Measurements from ENCODE around the gene SLC48A1. TPM values are rescaled to one million over a fixed set of nuclear protein-coding genes. Genes with fewer than 3 reads are reported as not detected.

SLC48A1 gene
- polyA plus RNA-seq, 1 donor (not counting 4 experiments of a cell fraction or from before 2014, with no cell fraction given), result 8.1 TPM

- dilution Hi-C loops (cut with MboI; ENCODE audit: extremely low pct_ligation_motif_present, low sequenced_read_pairs), result no loop called here
- Histone ChIP-seq H3K79me2 (ENCODE audit: control insufficient read depth, insufficient read depth, low read length) (no peaks in the 10 kb centered on the region), H3K36me3 (ENCODE audit: control insufficient read depth in 2 of 2, extremely low read depth in 1 of 2, insufficient read depth in 2 of 2, low read length in 2 of 2) (peaks cover 0 to 5% of the 10 kb centered on the region in 2 experiments), H2AFZ (ENCODE audit: control insufficient read depth, low read length) (no peak overlapping the region), H3K9ac (ENCODE audit: control insufficient read depth, extremely low read depth, insufficient read depth, low read length) (no peak overlapping the region), H3K27ac (ENCODE audit: control insufficient read depth, insufficient read depth, low read length) (no peak overlapping the region), H3K4me1 (ENCODE audit: control insufficient read depth, extremely low read depth, insufficient read depth, low read length) (peaks cover 2% of the 10 kb centered on the region), H3K4me2 (ENCODE audit: control insufficient read depth, extremely low read depth, insufficient read depth, low read depth, low read length) (no peak overlapping the region), H3K9me1 (ENCODE audit: control insufficient read depth, extremely low read depth, insufficient read depth, low read length) (no peaks in the 10 kb centered on the region), H3K9me3 (ENCODE audit: control insufficient read depth, low read depth, low read length) (no peaks in the 10 kb centered on the region), H3K4me3 (ENCODE audit: control insufficient read depth in 2 of 3, extremely low read depth in 1 of 3, insufficient read depth in 2 of 3, low read depth in 1 of 3, low read length in 3 of 3) (no peak overlapping the region), H3K27me3 (ENCODE audit: control insufficient read depth, extremely low read depth, insufficient read depth, low read length) (no peaks in the 10 kb centered on the region), H4K20me1 (ENCODE audit: control insufficient read depth, extremely low read depth, insufficient read depth, low read length) (no peaks in the 10 kb centered on the region)
- TF ChIP-seq EZH2 (IDR thresholded peaks at IDR 0.05; ENCODE audit: low read length) (no peak), CTCF (optimal IDR thresholded peaks at IDR 0.05 in 1 of 3, IDR thresholded peaks at IDR 0.05 in 1 of 3, conservative IDR thresholded peaks at IDR 0.05 in 1 of 3; ENCODE audit: extremely low read depth in 1 of 3, insufficient read depth in 2 of 3, low read length in 3 of 3) (no peak)
- FAIRE-seq (no peak), DNase-seq (ENCODE audit: low read depth, low spot score) (no peak)
These were observed 40.5 kb upstream of the SLC48A1 start for GRCh38 chr12:47732504-47732903.

GRCh38 chr12:47733142-47733541 lies 39.9 kb upstream of the SLC48A1 start:
- dilution Hi-C loops (cut with MboI; ENCODE audit: extremely low pct_ligation_motif_present, low sequenced_read_pairs), result no loop called here
- peaks cover 2% of the 10 kb centered on the region for H3K4me1 ChIP-seq (ENCODE audit: control insufficient read depth, extremely low read depth, insufficient read depth, low read length)

More at GRCh38 chr12:47733142-47733541, 39.9 kb upstream of the SLC48A1 start:
- H2AFZ ChIP-seq (ENCODE audit: control insufficient read depth, low read length), result no peak overlapping the region
- TF ChIP-seq EZH2 (IDR thresholded peaks at IDR 0.05; ENCODE audit: low read length) (no peak), CTCF (optimal IDR thresholded peaks at IDR 0.05 in 1 of 3, IDR thresholded peaks at IDR 0.05 in 1 of 3, conservative IDR thresholded peaks at IDR 0.05 in 1 of 3; ENCODE audit: extremely low read depth in 1 of 3, insufficient read depth in 2 of 3, low read length in 3 of 3) (peak in 2 of 3 experiments; percentile 2 to 7)
- no peak overlapping the region for H3K4me3 ChIP-seq (ENCODE audit: control insufficient read depth in 2 of 3, extremely low read depth in 1 of 3, insufficient read depth in 2 of 3, low read depth in 1 of 3, low read length in 3 of 3)
- H3K27me3 ChIP-seq (ENCODE audit: control insufficient read depth, extremely low read depth, insufficient read depth, low read length), result no peaks in the 10 kb centered on the region
- H3K9me1 ChIP-seq (ENCODE audit: control insufficient read depth, extremely low read depth, insufficient read depth, low read length), result no peaks in the 10 kb centered on the region
- no peak overlapping the region for H3K27ac ChIP-seq (ENCODE audit: control insufficient read depth, insufficient read depth, low read length)
- H3K9ac ChIP-seq (ENCODE audit: control insufficient read depth, extremely low read depth, insufficient read depth, low read length), result no peak overlapping the region
- H3K9me3 ChIP-seq (ENCODE audit: control insufficient read depth, low read depth, low read length), result no peaks in the 10 kb centered on the region
- peaks cover 0 to 5% of the 10 kb centered on the region in 2 experiments for H3K36me3 ChIP-seq (ENCODE audit: control insufficient read depth in 2 of 2, extremely low read depth in 1 of 2, insufficient read depth in 2 of 2, low read length in 2 of 2)
- H3K4me2 ChIP-seq (ENCODE audit: control insufficient read depth, extremely low read depth, insufficient read depth, low read depth, low read length), result no peak overlapping the region
- H4K20me1 ChIP-seq (ENCODE audit: control insufficient read depth, extremely low read depth, insufficient read depth, low read length), result no peaks in the 10 kb centered on the region
- no peaks in the 10 kb centered on the region for H3K79me2 ChIP-seq (ENCODE audit: control insufficient read depth, insufficient read depth, low read length)
- FAIRE-seq (no peak), DNase-seq (ENCODE audit: low read depth, low spot score) (no peak)
